ENCODE results near the gene PLEKHA5.

The PLEKHA5 gene

GRCh38 chr12:19239616-19240234 is 110.2 kb downstream of the PLEKHA5 start:
- peak; percentile 79 for DNase-seq (ENCODE audit: low read depth)
- peak overlapping the region; percentile 26 for H3K4me3 ChIP-seq (ENCODE audit: low read depth, low read length)
- TF ChIP-seq CTCF (conservative IDR thresholded peaks at IDR 0.05; ENCODE audit: low read depth, low read length): no peak

GRCh38 chr12:19242581-19242980 is 113.0 kb downstream of the PLEKHA5 start:
- no peak for DNase-seq (ENCODE audit: low read depth)
- H3K4me3 ChIP-seq (ENCODE audit: low read depth, low read length): no peak overlapping the region
- no peak for TF ChIP-seq CTCF (conservative IDR thresholded peaks at IDR 0.05; ENCODE audit: low read depth, low read length)

- no peak for DNase-seq (ENCODE audit: low read depth)
- no peak overlapping the region for H3K4me3 ChIP-seq (ENCODE audit: low read depth, low read length)
- TF ChIP-seq CTCF (conservative IDR thresholded peaks at IDR 0.05; ENCODE audit: low read depth, low read length): no peak
Measured at GRCh38 chr12:19243551-19243950, 114.0 kb downstream of the PLEKHA5 start.

- TF ChIP-seq CTCF (conservative IDR thresholded peaks at IDR 0.05; ENCODE audit: low read depth, low read length): no peak
- no peak overlapping the region for H3K4me3 ChIP-seq (ENCODE audit: low read depth, low read length)
- DNase-seq (ENCODE audit: low read depth): no peak
Measured at GRCh38 chr12:19244312-19244711, 114.8 kb downstream of the PLEKHA5 start.

- DNase-seq (ENCODE audit: low read depth): no peak
- no peak overlapping the region for H3K4me3 ChIP-seq (ENCODE audit: low read depth, low read length)
- TF ChIP-seq CTCF (conservative IDR thresholded peaks at IDR 0.05; ENCODE audit: low read depth, low read length): no peak
Measured at GRCh38 chr12:19245106-19245505, 115.6 kb downstream of the PLEKHA5 start.

- no peak for DNase-seq (ENCODE audit: low read depth)
- H3K4me3 ChIP-seq (ENCODE audit: low read depth, low read length): no peak overlapping the region
- TF ChIP-seq CTCF (conservative IDR thresholded peaks at IDR 0.05; ENCODE audit: low read depth, low read length): no peak
Measured at GRCh38 chr12:19245666-19246065, 116.1 kb downstream of the PLEKHA5 start.

- H3K4me3 ChIP-seq (ENCODE audit: low read depth, low read length): no peak overlapping the region
- DNase-seq (ENCODE audit: low read depth): no peak
- TF ChIP-seq CTCF (conservative IDR thresholded peaks at IDR 0.05; ENCODE audit: low read depth, low read length): no peak
Measured at GRCh38 chr12:19246933-19247332, 117.4 kb downstream of the PLEKHA5 start.
